ENCODE data around the gene MAT1A. TPM values are rescaled to one million over a fixed set of nuclear protein-coding genes. Genes with fewer than 3 reads are reported as not detected.

The MAT1A gene
- total and polyA plus RNA-seq, 2 of the 13 experiments (the other 11 are each of a cell fraction or from before 2014, with no cell fraction given) = 57.1 to 76.9 TPM

GRCh38 chr10:80289451-80290287 is at the start of gene MAT1A (continued):
- TF ChIP-seq ATAD3A (CRISPR knock-in tag; IDR thresholded peaks at IDR 0.05) (no peak), ZBTB7B (CRISPR knock-in tag; IDR thresholded peaks at IDR 0.05) (no peak), FOXM1 (CRISPR knock-in tag; IDR thresholded peaks at IDR 0.05) (no peak), NFIC (IDR thresholded peaks at IDR 0.05; ENCODE audit: low read length) (no peak), NBN (conservative IDR thresholded peaks at IDR 0.05) (no peak), MZF1 (CRISPR knock-in tag; IDR thresholded peaks at IDR 0.05; ENCODE audit: borderline replicate concordance) (no peak), RBM39 (IDR thresholded peaks at IDR 0.05; ENCODE audit: low read depth, low read length, poor library complexity, severe bottlenecking) (no peak), CC2D1A (CRISPR knock-in tag; IDR thresholded peaks at IDR 0.05) (no peak), KLF13 (CRISPR knock-in tag; IDR thresholded peaks at IDR 0.05) (no peak), NFIB (CRISPR knock-in tag; IDR thresholded peaks at IDR 0.05; ENCODE audit: borderline replicate concordance) (no peak), ZC3H4 (CRISPR knock-in tag; IDR thresholded peaks at IDR 0.05; ENCODE audit: borderline replicate concordance) (no peak), MBD4 (IDR thresholded peaks at IDR 0.05; ENCODE audit: borderline replicate concordance, low read length) (0 out of 2 replicates have a peak, but pooled peaks have one; percentile 42), YY1 (IDR thresholded peaks at IDR 0.05; ENCODE audit: insufficient read depth, insufficient replicate concordance, low read depth, low read length) (no peak), NR1H2 (CRISPR knock-in tag; IDR thresholded peaks at IDR 0.05; ENCODE audit: borderline replicate concordance, low read depth) (no peak), MTERF4 (CRISPR knock-in tag; IDR thresholded peaks at IDR 0.05) (no peak), MBNL3 (CRISPR knock-in tag; conservative IDR thresholded peaks at IDR 0.05) (no peak), HIC2 (CRISPR knock-in tag; IDR thresholded peaks at IDR 0.05; ENCODE audit: low read depth) (no peak), ATF5 (CRISPR knock-in tag; IDR thresholded peaks at IDR 0.05; ENCODE audit: low read depth) (no peak), AGO2 (optimal IDR thresholded peaks at IDR 0.05; ENCODE audit: low read depth, low read length) (no peak), NR3C1 (CRISPR knock-in tag; IDR thresholded peaks at IDR 0.05) (no peak), ZNF512 (CRISPR knock-in tag; IDR thresholded peaks at IDR 0.05) (no peak)
- TF ChIP-seq, protein P1, sequence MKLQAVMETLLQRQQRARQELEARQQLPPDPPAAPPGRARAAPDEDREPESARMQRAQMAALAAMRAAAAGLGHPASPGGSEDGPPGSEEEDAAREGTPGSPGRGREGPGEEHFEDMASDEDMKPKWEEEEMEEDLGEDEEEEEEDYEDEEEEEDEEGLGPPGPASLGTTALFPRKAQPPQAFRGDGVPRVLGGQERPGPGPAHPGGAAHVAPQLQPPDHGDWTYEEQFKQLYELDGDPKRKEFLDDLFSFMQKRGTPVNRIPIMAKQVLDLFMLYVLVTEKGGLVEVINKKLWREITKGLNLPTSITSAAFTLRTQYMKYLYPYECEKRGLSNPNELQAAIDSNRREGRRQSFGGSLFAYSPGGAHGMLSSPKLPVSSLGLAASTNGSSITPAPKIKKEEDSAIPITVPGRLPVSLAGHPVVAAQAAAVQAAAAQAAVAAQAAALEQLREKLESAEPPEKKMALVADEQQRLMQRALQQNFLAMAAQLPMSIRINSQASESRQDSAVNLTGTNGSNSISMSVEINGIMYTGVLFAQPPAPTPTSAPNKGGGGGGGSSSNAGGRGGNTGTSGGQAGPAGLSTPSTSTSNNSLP (IDR thresholded peaks at IDR 0.05; ENCODE audit: low read depth, low read length) = no peak

All from HepG2 (cell line).